Activated CD4-positive, alpha-beta T cell treated with anti-CD3 and anti-CD28 coated beads, Interleukin-2, amount 10 ng/mL, durations not matched to agents 7 days and 5 days (primary cell): ENCODE measurements around the gene MDH2. TPM values are rescaled to one million over a fixed set of nuclear protein-coding genes. Genes with fewer than 3 reads are reported as not detected.
A peak's percentile ranks its signal among the peaks of the same experiment; 100 is the strongest.
"Not testable (repeated sequence)": the region's sequence is repeated elsewhere in the genome, so short reads cannot be mapped to it uniquely, and the experiment has no call there.

Experiments
- CTCF ChIA-PET: fragments of 350-600 bp; sonication (Branson Sonifier 250); formaldehyde crosslinking; loops from one replicate; lab custom pipeline; 2021; ENCODE audit warnings: antibody characterized with exemption; lab: Charles Lee
- POLR2A ChIA-PET: fragments of 350-600 bp; sonication (Branson Sonifier 250); formaldehyde crosslinking; loops from one replicate; lab custom pipeline; 2021; ENCODE audit warnings: antibody characterized with exemption; lab: Charles Lee
- DNase-seq: peaks from one replicate; pipeline ENCODE4 v3.0.0-alpha.2; 2020
- H3K27ac Mint-ChIP-seq: one replicate; pipeline ENCODE4 v1.8.0; 2021; ENCODE audit warnings: mild to moderate bottlenecking, moderate library complexity, mixed read lengths
- H3K27me3 Mint-ChIP-seq: one replicate; pipeline ENCODE4 v1.8.0; 2021; ENCODE audit warnings: mixed read lengths
- H3K36me3 Mint-ChIP-seq: one replicate; pipeline ENCODE4 v1.8.0; 2021; ENCODE audit warnings: low read depth, mixed read lengths
- H3K4me1 Mint-ChIP-seq: one replicate; pipeline ENCODE4 v1.8.0; 2021; ENCODE audit warnings: mixed read lengths
- H3K4me3 Mint-ChIP-seq: one replicate; pipeline ENCODE4 v1.8.0; 2021; ENCODE audit warnings: mild to moderate bottlenecking, moderate library complexity, mixed read lengths
- H3K9me3 Mint-ChIP-seq: one replicate; pipeline ENCODE4 v1.8.0; 2021; ENCODE audit warnings: mixed read lengths
- total RNA-seq, 2 experiments: library from RNA; stranded (reverse); gene quantifications; one replicate each; pipeline ENCODE4 v1.2.3, GENCODE V29; 2021

Gene MDH2
- total RNA-seq, 2 experiments from 2014 or later: 136 to 149 TPM

DNA sequence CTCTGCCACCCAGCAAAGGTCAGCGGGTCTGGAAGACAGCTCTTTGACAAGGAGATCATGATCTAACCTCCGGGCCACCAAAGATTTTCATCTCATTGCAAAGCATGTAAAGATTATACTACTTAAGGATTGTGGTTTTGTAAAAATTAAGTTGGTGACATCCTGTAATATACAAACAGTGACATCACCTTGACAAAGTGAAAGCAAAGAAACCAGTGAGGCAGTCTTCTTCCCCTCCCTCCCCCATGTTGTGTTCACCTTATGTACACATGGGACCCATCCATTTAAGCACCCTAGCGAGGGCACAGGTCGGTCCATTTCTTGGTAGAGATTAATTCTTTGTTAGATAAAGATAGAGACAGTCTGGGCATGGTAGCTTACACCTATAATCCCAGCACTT lies 3.9 kb downstream of the MDH2 start:
- H3K9me3 Mint-ChIP-seq: no peaks in the 10 kb centered on the region
- ChIA-PET CTCF (interaction anchor here (1.2 to 1.3 kb wide), 3 partner anchors 18 to 263 kb away, joined by 3 to 4 read pairs (median 3); no protein-coding TSS in a partner anchor), POLR2A (no interaction called here)
- peaks cover 41% of the 10 kb centered on the region for H3K4me1 Mint-ChIP-seq
- H3K27ac Mint-ChIP-seq: peak overlapping the region; percentile 80
- DNase-seq: peak; percentile 51
- H3K4me3 Mint-ChIP-seq: no peak overlapping the region
- no peaks in the 10 kb centered on the region for H3K27me3 Mint-ChIP-seq
- H3K36me3 Mint-ChIP-seq: peaks cover 21% of the 10 kb centered on the region

DNA sequence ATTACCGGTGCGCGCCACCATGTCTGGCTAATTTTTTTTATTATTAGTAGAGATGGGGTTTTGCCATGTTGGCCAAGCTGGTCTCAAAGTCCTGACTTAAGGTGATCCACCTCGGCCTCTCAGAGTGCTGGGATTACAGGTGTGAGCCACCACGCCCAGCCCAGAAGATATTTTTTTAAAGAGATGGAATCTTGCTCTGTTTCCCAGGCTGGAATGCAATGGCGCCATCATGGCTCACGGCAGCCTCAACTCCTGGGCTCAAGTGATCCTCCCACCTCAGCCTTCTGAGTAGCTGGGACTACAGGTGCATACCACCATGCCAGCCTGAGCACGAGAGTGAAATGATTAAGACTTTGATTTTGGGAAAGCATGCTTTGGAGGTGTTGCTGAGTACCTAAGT lies 4.8 kb downstream of the MDH2 start:
- DNase-seq, POLR2A ChIA-PET, H3K4me3 Mint-ChIP-seq, H3K9me3 Mint-ChIP-seq, H3K27me3 Mint-ChIP-seq: not testable (repeated sequence)
- H3K36me3 Mint-ChIP-seq: peaks cover 25% of the 10 kb centered on the region
- CTCF ChIA-PET: interaction anchor here (0.6 to 1.3 kb wide), 2 partner anchors 72 to 138 kb away, joined by 3 read pairs; no protein-coding TSS in a partner anchor
- peaks cover 41% of the 10 kb centered on the region for H3K4me1 Mint-ChIP-seq
- H3K27ac Mint-ChIP-seq: peak overlapping the region; percentile 1

DNA sequence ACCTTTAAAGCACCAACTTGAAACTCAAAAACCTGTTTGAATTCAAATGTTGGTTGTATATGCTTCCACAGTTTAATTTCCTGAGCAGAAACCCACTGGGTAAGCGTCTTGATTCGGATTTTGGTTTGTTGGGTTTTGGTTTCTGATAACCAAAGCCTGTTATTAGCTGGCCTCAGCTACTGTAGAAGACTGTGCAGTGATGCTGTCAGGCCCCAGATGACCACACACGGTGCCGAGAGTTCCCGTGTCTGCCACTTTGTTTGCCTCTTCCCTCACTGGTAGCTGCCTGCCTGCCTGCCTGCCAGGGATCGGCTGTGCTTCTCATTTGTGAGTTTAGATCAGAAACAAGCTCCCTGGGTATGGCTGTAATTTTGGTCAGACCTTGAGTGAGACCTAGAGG lies 5.6 kb downstream of the MDH2 start:
- Mint-ChIP-seq H3K36me3 (peaks cover 24% of the 10 kb centered on the region), H3K27ac (peak overlapping the region; percentile 1), H3K27me3 (no peaks in the 10 kb centered on the region)

DNA sequence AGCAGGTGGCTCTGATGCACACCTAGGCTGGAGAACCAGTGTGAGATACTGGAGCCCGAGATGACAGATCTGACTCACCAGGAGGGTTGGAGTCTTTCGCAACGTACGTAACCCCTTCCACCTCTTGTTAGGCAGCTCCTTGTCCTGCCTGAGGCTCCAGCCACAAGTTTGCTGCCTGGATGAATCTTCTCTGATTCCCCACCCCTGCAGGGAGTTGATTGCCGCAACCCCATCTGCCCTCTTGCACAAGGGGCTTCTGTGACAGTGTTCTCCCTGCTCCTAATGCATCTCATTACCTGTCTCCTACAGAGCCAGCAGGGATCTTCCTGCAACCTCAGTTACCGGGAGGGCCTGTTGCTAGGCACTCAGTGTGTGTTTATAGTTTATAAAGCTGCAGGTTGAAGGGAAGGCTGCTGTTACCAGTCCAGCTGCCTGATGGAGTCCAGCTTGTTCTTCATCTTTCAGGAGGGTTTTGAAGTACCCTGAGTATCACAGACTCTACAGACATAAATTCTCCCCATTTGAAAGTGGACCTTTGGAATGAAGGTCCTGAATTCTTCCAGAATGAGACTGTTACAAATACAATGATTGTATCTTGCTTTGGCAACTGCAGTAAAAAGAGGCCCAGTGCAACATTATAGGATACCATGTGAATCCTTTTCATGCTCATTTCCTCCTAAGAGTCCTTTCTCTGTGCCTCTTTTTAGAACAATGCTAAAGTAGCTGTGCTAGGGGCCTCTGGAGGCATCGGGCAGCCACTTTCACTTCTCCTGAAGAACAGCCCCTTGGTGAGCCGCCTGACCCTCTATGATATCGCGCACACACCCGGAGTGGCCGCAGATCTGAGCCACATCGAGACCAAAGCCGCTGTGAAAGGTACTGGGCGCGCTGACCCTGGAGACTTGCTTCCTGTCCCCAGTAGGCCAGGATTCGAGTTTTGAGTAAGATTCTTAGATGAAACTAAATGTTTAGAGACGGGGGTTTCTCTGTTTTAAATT lies 6.5 kb downstream of the MDH2 start:
- no peak overlapping the region for H3K4me3 Mint-ChIP-seq
- CTCF ChIA-PET: no interaction called here
- POLR2A ChIA-PET: no interaction called here

More for the DNA sequence above, 5.6 kb downstream of the MDH2 start:
- Mint-ChIP-seq H3K4me3 (no peak overlapping the region), H3K9me3 (no peaks in the 10 kb centered on the region), H3K4me1 (peaks cover 41% of the 10 kb centered on the region)
- CTCF ChIA-PET: no interaction called here
- DNase-seq: no peak
- POLR2A ChIA-PET: no interaction called here

DNA sequence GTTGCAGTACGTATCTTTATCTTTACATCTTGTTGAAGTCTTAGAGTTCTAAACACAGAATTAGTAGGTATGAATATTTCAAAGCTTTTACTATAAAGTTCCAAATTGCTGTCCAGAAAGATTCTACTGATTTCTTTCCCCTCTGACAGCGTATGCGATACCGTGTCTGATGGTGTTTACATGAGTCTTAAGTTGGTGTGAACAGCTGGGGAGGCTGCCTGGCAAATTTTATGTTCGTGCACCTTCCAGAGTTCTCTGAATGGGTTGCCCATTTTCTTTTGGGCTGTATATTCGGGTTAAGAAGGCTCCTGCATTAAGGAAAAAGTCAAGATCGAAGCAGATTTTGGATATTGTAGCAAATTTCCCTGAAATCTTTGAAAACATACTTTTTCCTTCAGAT lies 8.3 kb downstream of the MDH2 start:
- Mint-ChIP-seq H3K27me3 (no peaks in the 10 kb centered on the region), H3K4me1 (peaks cover 25% of the 10 kb centered on the region), H3K36me3 (peaks cover 33% of the 10 kb centered on the region), H3K9me3 (no peaks in the 10 kb centered on the region), H3K27ac (no peak overlapping the region), H3K4me3 (no peak overlapping the region)
- ChIA-PET POLR2A (no interaction called here), CTCF (no interaction called here)
- no peak for DNase-seq

More for the DNA sequence above, 6.5 kb downstream of the MDH2 start:
- H3K4me1 Mint-ChIP-seq: peaks cover 36% of the 10 kb centered on the region
- H3K36me3 Mint-ChIP-seq: peaks cover 25% of the 10 kb centered on the region
- H3K27me3 Mint-ChIP-seq: no peaks in the 10 kb centered on the region
- H3K9me3 Mint-ChIP-seq: no peaks in the 10 kb centered on the region
- DNase-seq: no peak
- H3K27ac Mint-ChIP-seq: no peak overlapping the region

DNA sequence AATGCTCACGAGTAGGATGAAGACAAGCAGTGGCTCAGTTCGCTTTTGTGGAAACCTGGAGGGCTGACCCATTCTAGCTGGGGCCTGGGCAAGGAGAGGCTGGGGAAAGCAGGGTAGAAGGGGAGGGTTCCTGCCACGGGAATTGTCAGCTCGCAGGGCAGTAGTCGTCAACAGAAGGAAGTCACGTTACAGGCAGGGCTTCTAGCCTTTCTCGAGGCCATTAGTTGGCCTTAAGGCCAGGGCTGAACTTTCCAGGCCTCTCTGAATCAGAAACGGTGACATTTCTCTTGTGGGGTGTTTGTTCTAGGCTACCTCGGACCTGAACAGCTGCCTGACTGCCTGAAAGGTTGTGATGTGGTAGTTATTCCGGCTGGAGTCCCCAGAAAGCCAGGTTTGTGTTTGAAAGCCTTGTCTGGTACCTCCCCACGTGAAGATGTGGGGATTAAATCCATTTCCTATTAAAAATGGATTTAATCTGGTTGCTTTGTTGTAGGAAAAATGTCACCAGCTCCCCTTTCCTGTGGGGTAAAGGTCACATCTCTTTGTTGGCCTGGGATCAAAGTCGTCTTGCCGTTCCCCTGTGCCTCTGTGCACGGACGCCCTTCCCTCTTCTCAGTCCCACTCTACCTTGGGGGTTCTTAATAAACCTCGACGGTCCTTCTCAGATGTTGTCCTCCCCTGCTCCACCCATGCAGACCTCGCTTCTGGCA lies 9.4 kb downstream of the MDH2 start:
- Mint-ChIP-seq H3K36me3 (peaks cover 33% of the 10 kb centered on the region), H3K4me1 (peaks cover 16% of the 10 kb centered on the region), H3K27ac (peak overlapping the region; percentile 43), H3K4me3 (no peak overlapping the region), H3K27me3 (no peaks in the 10 kb centered on the region), H3K9me3 (no peaks in the 10 kb centered on the region)
- ChIA-PET CTCF (no interaction called here), POLR2A (no interaction called here)
- DNase-seq: no peak

DNA sequence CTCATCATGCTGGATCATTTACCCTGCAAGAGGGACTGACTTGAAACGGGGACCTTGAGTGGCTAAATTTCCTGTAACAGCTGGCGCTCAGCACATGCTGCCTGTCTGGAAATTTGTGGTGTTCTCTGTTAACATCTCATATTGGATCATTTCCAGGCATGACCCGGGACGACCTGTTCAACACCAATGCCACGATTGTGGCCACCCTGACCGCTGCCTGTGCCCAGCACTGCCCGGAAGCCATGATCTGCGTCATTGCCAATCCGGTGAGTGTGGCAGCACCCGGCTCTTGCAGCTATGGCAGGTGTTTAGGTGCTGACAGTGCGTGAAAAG lies 9.9 kb downstream of the MDH2 start:
- POLR2A ChIA-PET: no interaction called here
- H3K36me3 Mint-ChIP-seq: peaks cover 36% of the 10 kb centered on the region
- H3K27ac Mint-ChIP-seq: peak overlapping the region; percentile 43
- no peak overlapping the region for H3K4me3 Mint-ChIP-seq
- no peak for DNase-seq
- no peaks in the 10 kb centered on the region for H3K27me3 Mint-ChIP-seq
- CTCF ChIA-PET: interaction anchor here (0.6 kb wide), 1 partner anchor 379 kb away, joined by 4 read pairs; no protein-coding TSS in a partner anchor
- H3K4me1 Mint-ChIP-seq: peaks cover 13% of the 10 kb centered on the region
- H3K9me3 Mint-ChIP-seq: no peaks in the 10 kb centered on the region

DNA sequence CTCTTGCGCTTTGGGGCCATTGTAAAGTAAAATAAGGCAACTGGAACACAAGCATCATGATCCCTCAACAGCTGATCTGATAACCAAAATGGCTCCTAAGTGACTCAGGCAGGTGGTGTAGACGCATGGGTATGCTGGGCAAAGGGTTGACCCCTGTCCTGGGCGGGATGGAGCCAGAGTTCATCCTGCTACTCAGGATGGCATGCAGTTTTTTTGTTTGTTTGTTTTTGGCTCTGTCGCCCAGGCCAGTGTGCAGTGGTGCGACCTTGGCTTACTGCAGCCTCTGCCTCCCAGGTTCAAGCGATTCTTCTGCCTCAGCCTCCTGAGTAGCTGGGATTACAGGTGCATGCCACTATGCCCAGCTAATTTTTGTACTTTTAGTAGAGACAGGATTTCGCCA lies 10.8 kb downstream of the MDH2 start:
- H3K4me3 Mint-ChIP-seq, POLR2A ChIA-PET, H3K9me3 Mint-ChIP-seq, H3K27me3 Mint-ChIP-seq, H3K4me1 Mint-ChIP-seq, DNase-seq, H3K27ac Mint-ChIP-seq: not testable (repeated sequence)
- CTCF ChIA-PET: interaction anchor here (1.3 kb wide), 1 partner anchor 16 kb away, joined by 3 read pairs; no protein-coding TSS in a partner anchor
- peaks cover 40% of the 10 kb centered on the region for H3K36me3 Mint-ChIP-seq

DNA sequence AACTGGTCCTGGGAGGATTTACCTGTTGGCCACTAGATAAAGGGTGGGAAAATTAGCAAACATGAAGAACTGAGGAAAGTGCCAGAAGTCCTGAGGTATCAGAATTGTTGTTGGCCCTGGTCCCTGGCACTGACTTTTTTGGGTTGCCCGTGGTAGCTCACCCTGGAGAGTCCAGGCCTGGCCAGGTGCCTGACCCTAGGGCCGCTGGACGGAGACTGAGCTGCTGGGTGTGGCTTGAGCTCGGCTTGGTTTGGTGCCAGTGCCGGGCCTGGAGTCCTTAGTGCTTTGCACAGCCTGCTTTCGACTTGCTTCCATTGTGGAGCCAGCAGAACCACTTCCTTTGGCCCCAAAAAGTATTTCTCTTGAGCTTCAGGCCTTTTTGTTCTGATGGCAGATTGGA lies 12.9 kb downstream of the MDH2 start:
- Mint-ChIP-seq H3K4me3 (no peak overlapping the region), H3K36me3 (peaks cover 54% of the 10 kb centered on the region), H3K27me3 (no peaks in the 10 kb centered on the region), H3K27ac (no peak overlapping the region), H3K9me3 (no peaks in the 10 kb centered on the region), H3K4me1 (no peaks in the 10 kb centered on the region)
- CTCF ChIA-PET: interaction anchor here (1.7 kb wide), 1 partner anchor 14 kb away, joined by 4 read pairs; no protein-coding TSS in a partner anchor
- POLR2A ChIA-PET: no interaction called here
- DNase-seq: no peak

DNA sequence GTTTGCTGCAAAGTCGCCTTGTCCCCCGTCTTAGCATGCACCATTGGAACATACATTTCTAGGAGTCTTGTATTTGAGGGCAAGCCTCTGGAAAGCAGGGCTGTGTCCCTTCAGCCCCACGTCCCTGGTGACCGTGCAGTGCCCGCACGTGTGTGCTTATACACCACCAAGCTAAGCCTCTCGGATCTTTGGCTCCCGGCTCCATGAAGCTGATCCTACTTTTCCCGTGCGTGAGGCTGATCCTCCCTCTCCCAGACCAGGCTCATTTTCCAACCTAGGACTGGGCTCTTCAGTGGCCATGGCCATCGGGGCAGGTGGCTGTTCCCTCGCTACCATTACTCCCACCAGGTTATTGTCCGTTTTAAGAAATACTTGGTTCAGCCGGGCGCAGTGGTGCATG lies 14.3 kb downstream of the MDH2 start:
- no peak overlapping the region for H3K4me3 Mint-ChIP-seq
- ChIA-PET CTCF (no interaction called here), POLR2A (no interaction called here)
- DNase-seq: no peak
- H3K36me3 Mint-ChIP-seq: peaks cover 62% of the 10 kb centered on the region
- no peaks in the 10 kb centered on the region for H3K27me3 Mint-ChIP-seq
- no peaks in the 10 kb centered on the region for H3K9me3 Mint-ChIP-seq
- H3K4me1 Mint-ChIP-seq: no peaks in the 10 kb centered on the region
- no peak overlapping the region for H3K27ac Mint-ChIP-seq

DNA sequence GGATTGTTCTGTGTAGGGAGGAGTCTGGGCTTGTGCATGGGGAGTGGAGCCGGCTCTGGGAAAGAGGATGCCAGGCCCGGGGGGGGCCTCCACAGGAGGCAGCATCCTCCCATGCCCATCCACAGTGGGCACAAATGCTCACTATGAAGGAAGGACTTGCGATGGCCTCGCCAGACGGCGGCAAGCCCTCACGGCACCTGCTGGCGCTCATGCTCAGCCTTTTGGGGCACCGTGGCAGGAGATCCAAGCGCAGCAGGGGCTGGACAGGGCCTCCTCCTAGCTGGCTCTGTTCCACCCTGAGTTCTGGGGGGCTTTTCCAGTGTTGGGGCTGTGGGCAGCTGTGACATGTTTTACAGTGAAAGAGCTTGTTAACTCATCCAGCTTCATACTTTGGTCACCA lies 15.2 kb downstream of the MDH2 start:
- ChIA-PET POLR2A (no interaction called here), CTCF (no interaction called here)
- Mint-ChIP-seq H3K9me3 (no peaks in the 10 kb centered on the region), H3K36me3 (peaks cover 59% of the 10 kb centered on the region), H3K4me3 (no peak overlapping the region), H3K27me3 (no peaks in the 10 kb centered on the region), H3K4me1 (no peaks in the 10 kb centered on the region), H3K27ac (no peak overlapping the region)
- no peak for DNase-seq

DNA sequence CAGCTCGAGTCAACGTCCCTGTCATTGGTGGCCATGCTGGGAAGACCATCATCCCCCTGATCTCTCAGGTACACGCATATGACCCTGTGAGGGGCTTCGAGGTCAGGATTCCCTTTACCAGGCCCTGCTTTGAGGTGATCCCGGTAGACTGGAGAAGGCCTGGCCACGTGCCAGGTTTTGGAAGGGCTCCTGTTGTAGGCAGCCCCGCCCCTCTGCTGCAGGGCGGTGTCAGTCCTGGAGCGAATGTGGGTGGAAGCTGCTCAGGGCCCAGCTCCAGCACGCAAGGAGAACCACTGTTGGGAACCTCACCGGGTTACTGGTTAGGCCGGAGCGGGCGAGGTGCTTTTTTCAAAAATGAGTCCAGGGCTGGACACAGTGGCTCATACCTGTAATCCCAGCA lies 15.6 kb downstream of the MDH2 start:
- peaks cover 58% of the 10 kb centered on the region for H3K36me3 Mint-ChIP-seq
- POLR2A ChIA-PET: no interaction called here
- no peaks in the 10 kb centered on the region for H3K9me3 Mint-ChIP-seq

More for the DNA sequence above, 15.6 kb downstream of the MDH2 start:
- Mint-ChIP-seq H3K4me1 (no peaks in the 10 kb centered on the region), H3K4me3 (no peak overlapping the region), H3K27ac (no peak overlapping the region), H3K27me3 (no peaks in the 10 kb centered on the region)
- no peak for DNase-seq
- CTCF ChIA-PET: interaction anchor here (0.6 kb wide), 1 partner anchor 1861 kb away, joined by 3 read pairs; no protein-coding TSS in a partner anchor
